Adrenal gland (tissue), 19 donors: Measurements from ENCODE around the gene GLT8D2. TPM values are rescaled to one million over a fixed set of nuclear protein-coding genes. Genes with fewer than 3 reads are reported as not detected.

ENCODE experiments used
- DNase-seq, 7 donors: peaks; one replicate each; pipeline ENCODE4 v3.0.0-alpha.2; 2019 to 2020
- H3K27ac ChIP-seq, 5 donors: fragments of 200-600 bp; sonication (generic) in 4 of 5; 1 replicate in 3 of 5; 2 replicates in 2 of 5; pipeline versions ENCODE4 v1.5.1 to v1.8.0; 2016 to 2020; ENCODE audit warnings: mild to moderate bottlenecking in 1 of 5
- H3K27me3 ChIP-seq: fragments of 200-600 bp; 2 replicates; pipeline ENCODE4 v1.8.0; 2021
- H3K36me3 ChIP-seq, 2 donors: fragments of 200-600 bp; replicated peaks in 1 of 2; 1 replicate in 1 of 2; 2 replicates in 1 of 2; pipeline versions ENCODE4 v1.5.1 to v1.8.0; 2018 to 2022
- H3K4me1 ChIP-seq, 2 donors: fragments of 200-600 bp; replicated peaks in 1 of 2; 1 replicate in 1 of 2; 2 replicates in 1 of 2; pipeline versions ENCODE4 v1.5.1 to v1.8.0; 2018 to 2021
- H3K4me3 ChIP-seq, 4 donors: fragments of 200-600 bp; sonication (generic) in 3 of 4; one replicate each; pipeline ENCODE4 v1.5.1; 2016 to 2018
- H3K9me3 ChIP-seq, 3 donors: fragments of 200-600 bp; sonication (generic) in 1 of 3; replicated peaks in 1 of 3; 1 replicate in 2 of 3; 2 replicates in 1 of 3; pipeline versions ENCODE4 v1.5.1 to v1.8.0; 2016 to 2021
- POLR2A ChIP-seq, 2 donors: fragments of 450-650 bp; IDR thresholded peaks; one replicate each; pipeline ENCODE4 v1.6.1; 2017; ENCODE audit warnings: antibody characterized with exemption in 2 of 2, mild to moderate bottlenecking in 2 of 2, moderate library complexity in 1 of 2
- WGBS, 4 donors: extraction: QIAGEN DNeasy Blood & Tissue Kit in 2 of 4; methylation state at CpG; one replicate each; pipeline versions ENCODE4 v1.1.5 to v1.1.7; 2013 to 2017; 5-methylcytosine and 5-hydroxymethylcytosine counted together
- intact Hi-C, 2 donors: fragments of 100-400 bp; cut with DNase I; formaldehyde crosslinking; loops; one replicate each; pipeline versions ENCODE4 v1.14.1 to v1.15.0; 2022 to 2023
- long read RNA-seq, 10 donors: library from polyadenylated mRNA in 3 of 10; unstranded in 2 of 10; stranded (forward) in 1 of 10; transcript quantifications; one replicate each; pipeline ENCODE4 v2.0.0 and lab custom pipeline, GENCODE V29; 2021 to 2026
- polyA plus RNA-seq, 3 donors: library from polyadenylated mRNA; stranded (reverse); fragments of 200-250 nt in 2 of 3; fragments of 350-450 nt in 1 of 3; fragmentation: Illumina TruSeq in 1 of 3; extraction: RNeasy Lipid Tissue Mini Kit (QIAGEN cat#74804) in 1 of 3; gene quantifications; one replicate each; pipeline ENCODE4 v1.2.3, GENCODE V29; 2013 to 2014
- total RNA-seq, 9 donors: library from RNA; depleted of rRNA in 4 of 9; stranded (reverse); fragments of >200 nt in 4 of 9; fragments of 120-200 nt in 1 of 9; fragmentation: NEBNext Ultra II Directional in 1 of 9; extraction: Animal tissue kit (Norgen Biotek cat#: 25700) in 1 of 9; gene quantifications; one replicate each; pipeline versions ENCODE4 v1.1.0 to v1.2.4, GENCODE V29; 2013 to 2023
- TF ChIP-seq, protein P1 (sequence below), 6 experiments: fragments of 450-650 bp in 4 of 6; fragments of 200-600 bp in 2 of 6; sonication (generic) in 1 of 6; IDR thresholded peaks; 1 replicate in 5 of 6; 2 replicates in 1 of 6; pipeline versions ENCODE4 v1.5.1 to v1.8.0; 2016 to 2021; ENCODE audit warnings: antibody characterized with exemption in 6 of 6, mild to moderate bottlenecking in 2 of 6, moderate library complexity in 1 of 6
- donor health status: healthy with polysubstance abuse.
- donor health status: Bipolar disorder and iron deficiency.
- donor health status: DM: yes; HTN: yes; CAD: no.
- donor health status: DM: no; HTN: no; CAD: no.
- donor health status: DM: no; HTN: no; CAD: no.
- donor health status: DM: yes; HTN: yes; CAD: no.

The GLT8D2 gene
- total RNA-seq (10 to 100 TPM in 6 of 9 donors, 1 to 10 TPM in 3; 6.3 to 21.2 (median 13.9) TPM), polyA plus RNA-seq (10 to 100 TPM; 11.4 to 15.8 (median 14.7) TPM)
- long read RNA-seq, donor 1, partial matches to known transcripts = 6 of 9 reads
- long read RNA-seq, donor 1, other reads (novel, unspliced or antisense) = 0 of 9 reads
- long read RNA-seq, donor 2, partial matches to known transcripts = 0 of 1 reads
- long read RNA-seq, donor 2, other reads (novel, unspliced or antisense) = 0 of 1 reads
- long read RNA-seq, donor 3, partial matches to known transcripts = 5 of 6 reads
- long read RNA-seq, donor 3, other reads (novel, unspliced or antisense) = 0 of 6 reads
- long read RNA-seq, donor 4, transcript GLT8D2-201 (11 exons, 1,880 nt) = major isoform, 7 of 13 reads
- long read RNA-seq, donor 4, partial matches to known transcripts = 6 of 13 reads
- long read RNA-seq, donor 4, other reads (novel, unspliced or antisense) = 0 of 13 reads
- long read RNA-seq, donor 5, transcript GLT8D2-201 (11 exons, 1,880 nt) = major isoform, 20 of 26 reads
- long read RNA-seq, donor 5, partial matches to known transcripts = 3 of 26 reads
- long read RNA-seq, donor 5, other reads (novel, unspliced or antisense) = 3 of 26 reads
- long read RNA-seq, donor 6, partial matches to known transcripts = 2 of 8 reads
- long read RNA-seq, donor 6, other reads (novel, unspliced or antisense) = 2 of 8 reads
- long read RNA-seq, donor 7, partial matches to known transcripts = 0 of 2 reads
- long read RNA-seq, donor 7, other reads (novel, unspliced or antisense) = 0 of 2 reads
- long read RNA-seq, donor 8, transcript GLT8D2-201 (11 exons, 1,880 nt) = major isoform, 5 of 11 reads
- long read RNA-seq, donor 8, partial matches to known transcripts = 6 of 11 reads
- long read RNA-seq, donor 8, other reads (novel, unspliced or antisense) = 0 of 11 reads
- long read RNA-seq, donor 9 = 0 reads
- long read RNA-seq, donor 10, partial matches to known transcripts = 0 of 3 reads
- long read RNA-seq, donor 10, other reads (novel, unspliced or antisense) = 0 of 3 reads

GRCh38 chr12:104049903-104050356, at the start of gene GLT8D2:
GLT8D2 (minus strand) TSS chr12:104050187; CDS start chr12:104019648, 30,539 bp downstream.
- peak within 1 kb of the TSS in 4 of 5 donors; percentile 16 to 74 (median 30) for H3K27ac ChIP-seq
- no peaks in the 10 kb centered on the region for H3K27me3 ChIP-seq
- TF ChIP-seq, protein P1, sequence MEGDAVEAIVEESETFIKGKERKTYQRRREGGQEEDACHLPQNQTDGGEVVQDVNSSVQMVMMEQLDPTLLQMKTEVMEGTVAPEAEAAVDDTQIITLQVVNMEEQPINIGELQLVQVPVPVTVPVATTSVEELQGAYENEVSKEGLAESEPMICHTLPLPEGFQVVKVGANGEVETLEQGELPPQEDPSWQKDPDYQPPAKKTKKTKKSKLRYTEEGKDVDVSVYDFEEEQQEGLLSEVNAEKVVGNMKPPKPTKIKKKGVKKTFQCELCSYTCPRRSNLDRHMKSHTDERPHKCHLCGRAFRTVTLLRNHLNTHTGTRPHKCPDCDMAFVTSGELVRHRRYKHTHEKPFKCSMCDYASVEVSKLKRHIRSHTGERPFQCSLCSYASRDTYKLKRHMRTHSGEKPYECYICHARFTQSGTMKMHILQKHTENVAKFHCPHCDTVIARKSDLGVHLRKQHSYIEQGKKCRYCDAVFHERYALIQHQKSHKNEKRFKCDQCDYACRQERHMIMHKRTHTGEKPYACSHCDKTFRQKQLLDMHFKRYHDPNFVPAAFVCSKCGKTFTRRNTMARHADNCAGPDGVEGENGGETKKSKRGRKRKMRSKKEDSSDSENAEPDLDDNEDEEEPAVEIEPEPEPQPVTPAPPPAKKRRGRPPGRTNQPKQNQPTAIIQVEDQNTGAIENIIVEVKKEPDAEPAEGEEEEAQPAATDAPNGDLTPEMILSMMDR (IDR thresholded peaks at IDR 0.05) = no peak
- no peak for TF ChIP-seq POLR2A (IDR thresholded peaks at IDR 0.05)
- H3K36me3 ChIP-seq = no peaks in the 10 kb centered on the region
- peaks cover 7 to 12% of the 10 kb centered on the region in 2 donors for H3K4me1 ChIP-seq
- intact Hi-C loops = loop anchor here (10.0 kb wide), 2 partner anchors 55 kb away; no protein-coding TSS in a partner anchor
- H3K9me3 ChIP-seq = no peaks in the 10 kb centered on the region
- 0 to 5% (median 1%) methylated on average over 16 to 24 of the region's 24 CpGs for WGBS, 4 donors
- peak within 1 kb of the TSS in 2 of 4 donors; percentile 11 to 55 for H3K4me3 ChIP-seq
- peak; percentile 41 to 69 (median 60) for DNase-seq

GRCh38 chr12:104097954-104098353, 48.0 kb upstream of the GLT8D2 start:
- no peak overlapping the region for H3K27ac ChIP-seq
- H3K9me3 ChIP-seq = no peaks in the 10 kb centered on the region
- H3K27me3 ChIP-seq = no peaks in the 10 kb centered on the region
- H3K4me3 ChIP-seq = no peak overlapping the region
- H3K4me1 ChIP-seq = no peaks in the 10 kb centered on the region
- TF ChIP-seq POLR2A (IDR thresholded peaks at IDR 0.05) = no peak
- TF ChIP-seq, protein P1 (IDR thresholded peaks at IDR 0.05) = no peak
- 96 to 100% (median 98%) methylated on average over 2 of the region's 2 CpGs for WGBS, 4 donors
- intact Hi-C loops = loop anchor here in 1 of 2 donors (10.0 kb wide), 1 partner anchor 123 kb away; no protein-coding TSS in a partner anchor
- DNase-seq = no peak
- H3K36me3 ChIP-seq = peaks cover 0 to 71% of the 10 kb centered on the region in 2 donors

DNA sequence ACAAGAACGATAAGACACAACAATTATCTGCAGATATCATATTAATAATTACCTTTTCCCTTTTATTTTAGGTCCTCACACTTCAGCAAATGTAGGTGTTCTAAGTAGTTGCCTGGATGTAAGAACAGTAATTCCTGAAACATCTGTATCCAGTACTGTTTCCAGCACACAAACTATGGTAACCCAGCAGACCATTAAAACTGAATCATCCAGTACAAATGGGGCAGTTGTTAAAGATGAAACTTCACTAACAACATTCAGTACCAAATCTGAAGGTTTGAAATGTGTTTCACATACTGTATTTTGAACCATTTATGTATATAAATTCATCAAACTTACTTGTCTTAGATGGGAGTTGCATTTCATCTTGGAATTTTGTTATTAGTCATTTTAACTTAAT, 45.3 kb upstream of the GLT8D2 start:
- TF ChIP-seq, protein P1 (IDR thresholded peaks at IDR 0.05) = no peak
- TF ChIP-seq POLR2A (IDR thresholded peaks at IDR 0.05) = no peak
- DNase-seq = no peak
- Histone ChIP-seq H3K27me3 (no peaks in the 10 kb centered on the region), H3K4me1 (no peaks in the 10 kb centered on the region), H3K9me3 (no peaks in the 10 kb centered on the region), H3K36me3 (peaks cover 0 to 73% of the 10 kb centered on the region in 2 donors), H3K4me3 (no peak overlapping the region), H3K27ac (no peak overlapping the region)
- intact Hi-C loops = loop anchor here in 1 of 2 donors (10.0 kb wide), 1 partner anchor 120 kb away; no protein-coding TSS in a partner anchor
- 74 to 91% (median 77%) methylated on average over 1 of the region's 1 CpG for WGBS, 4 donors
